SK-N-MC (cell line): ENCODE measurements around the gene TECPR2.

ENCODE experiments used
- EZH2 ChIP-seq: fragments of 200-600 bp; sonication (generic); IDR thresholded peaks from one replicate; pipeline ENCODE4 v1.6.1; 2017; ENCODE audit warnings: antibody characterized with exemption
- POLR2AphosphoS5 ChIP-seq: IDR thresholded peaks from 2 replicates; pipeline ENCODE4 v1.6.1; 2012; ENCODE audit warnings: mild to moderate bottlenecking, low read depth, low read length, borderline replicate concordance

DNA sequence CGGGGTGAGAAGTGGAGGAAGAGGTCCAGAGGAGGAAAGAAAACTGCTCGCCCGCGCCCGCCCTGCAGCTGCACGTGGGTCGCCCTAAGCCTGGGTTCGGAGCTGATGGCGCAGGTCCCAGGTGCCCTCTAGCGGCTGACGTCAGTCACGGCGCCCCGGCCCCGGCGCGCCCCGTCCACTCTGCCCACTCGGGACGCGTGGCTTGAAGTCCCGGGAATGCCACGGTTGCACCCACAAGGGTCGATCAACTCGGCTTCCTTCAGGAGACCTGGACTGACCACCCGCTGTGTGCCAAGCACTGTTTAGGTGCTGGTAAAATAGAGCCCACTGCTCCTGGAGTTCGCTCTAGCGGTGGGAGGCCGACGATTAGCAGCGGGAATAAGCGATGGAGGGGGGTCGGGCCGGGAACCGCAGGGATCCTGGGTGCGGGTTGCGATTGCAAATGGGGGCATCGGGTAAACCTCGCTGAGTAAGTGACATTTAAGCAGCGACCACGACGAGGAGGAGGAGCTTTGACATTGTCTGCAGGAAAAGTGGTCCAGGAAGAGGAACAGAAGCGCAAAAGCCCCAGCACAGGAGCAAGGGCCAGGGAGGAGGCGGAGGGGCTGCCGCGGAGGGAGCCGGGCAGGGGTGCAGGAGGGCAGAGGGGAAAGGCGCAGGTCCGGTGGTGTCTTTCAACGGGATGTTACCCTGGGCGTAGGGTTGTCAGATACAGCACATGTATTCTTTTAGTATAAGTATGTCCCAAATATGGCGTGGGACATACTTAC, 48.3 kb upstream of the TECPR2 start:
- TF ChIP-seq EZH2: no peak
- no peak for TF ChIP-seq POLR2AphosphoS5
